AML-193 (cell line): ENCODE data around the gene FRMD1.

Experiments used
- DNase-seq, 2 experiments: peaks; one replicate each; lab custom pipeline; 2025; lab: John Stamatoyannopoulos, UW

FRMD1 gene

DNA sequence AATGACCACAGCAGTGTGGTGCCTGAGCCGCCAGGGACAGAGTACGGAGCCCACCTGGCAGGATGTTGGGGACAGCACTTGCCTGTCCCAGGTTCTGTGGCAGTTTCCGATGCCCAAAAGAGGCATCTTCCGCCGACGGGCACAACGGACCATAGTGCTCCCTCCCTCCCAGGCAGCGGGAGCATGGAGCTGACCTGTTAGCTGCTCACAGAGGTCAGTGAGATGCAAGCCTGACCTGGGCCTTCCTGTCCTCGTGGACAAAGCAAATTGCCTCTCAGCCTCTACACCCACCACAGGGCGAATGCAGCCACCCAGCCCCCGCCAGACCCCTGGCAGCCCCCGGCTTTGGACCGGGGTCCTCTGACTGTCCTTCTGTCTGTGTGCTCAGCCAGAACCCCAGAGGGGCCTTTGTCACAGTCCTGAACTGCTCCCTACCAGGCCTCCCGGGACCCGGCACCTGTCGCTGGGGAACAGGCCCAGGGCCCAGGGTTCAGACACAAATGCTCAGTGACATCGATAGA is 16.2 kb upstream of the FRMD1 start:
- no peak for DNase-seq

DNA sequence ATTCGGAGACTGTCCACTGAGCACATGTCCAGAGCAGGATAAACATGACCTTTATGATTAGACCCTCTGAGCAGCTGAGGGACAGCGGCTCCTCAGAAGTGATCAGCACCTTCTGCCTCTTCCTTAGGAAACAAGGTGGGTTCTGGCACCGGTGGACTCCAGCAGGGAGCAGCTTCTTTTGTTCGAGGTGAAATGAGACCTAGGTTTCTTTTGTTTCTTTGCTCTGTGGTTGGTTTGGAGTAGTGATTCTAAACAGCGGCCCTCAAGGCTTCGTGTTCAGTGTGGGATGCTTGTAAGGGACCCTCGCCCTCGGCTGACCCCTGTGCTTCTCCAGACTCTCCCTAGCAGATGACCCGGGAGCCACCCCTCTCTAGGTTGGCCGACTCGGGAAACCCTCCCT is 14.6 kb upstream of the FRMD1 start:
- DNase-seq, result no peak

DNA sequence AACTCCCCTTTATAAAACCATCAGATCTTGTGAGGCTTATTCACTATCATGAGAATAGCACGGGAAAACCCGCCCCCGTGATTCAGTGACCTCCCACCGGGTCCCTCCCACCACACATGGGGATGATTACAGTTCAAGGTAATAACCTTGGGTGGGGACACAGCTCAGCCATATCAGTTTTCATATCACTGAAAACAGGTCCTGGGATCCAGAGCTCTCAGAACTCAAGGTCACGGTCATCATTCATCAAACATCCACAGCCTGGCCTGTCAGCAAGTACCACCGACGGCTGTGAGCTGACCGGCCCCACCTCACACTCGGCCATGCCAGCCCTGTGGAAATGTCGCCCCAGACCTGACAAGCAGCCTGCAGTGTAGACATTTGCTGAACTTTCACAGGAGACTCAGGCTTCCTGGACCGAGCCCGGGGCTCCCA is 14.1 kb upstream of the FRMD1 start:
- no peak for DNase-seq

DNA sequence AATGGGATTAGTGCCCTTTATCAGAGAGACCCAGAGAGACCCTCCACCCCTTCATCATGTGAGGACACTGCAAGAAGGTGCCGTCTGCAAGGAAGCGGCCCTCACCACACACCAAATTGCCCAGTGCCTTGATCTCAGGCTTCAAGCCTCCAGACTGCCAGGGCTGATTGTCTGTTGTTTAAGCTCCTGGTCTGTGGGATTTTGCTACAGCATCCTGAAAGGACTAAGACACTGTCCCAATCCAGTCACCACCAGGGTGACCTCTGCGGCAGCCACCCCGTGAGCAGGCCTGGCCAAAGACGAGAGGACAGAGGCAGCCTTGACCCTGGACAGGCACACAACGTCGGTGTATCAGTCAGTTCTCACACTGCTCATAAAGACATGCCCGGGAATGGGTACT is 13.5 kb upstream of the FRMD1 start:
- no peak for DNase-seq

DNA sequence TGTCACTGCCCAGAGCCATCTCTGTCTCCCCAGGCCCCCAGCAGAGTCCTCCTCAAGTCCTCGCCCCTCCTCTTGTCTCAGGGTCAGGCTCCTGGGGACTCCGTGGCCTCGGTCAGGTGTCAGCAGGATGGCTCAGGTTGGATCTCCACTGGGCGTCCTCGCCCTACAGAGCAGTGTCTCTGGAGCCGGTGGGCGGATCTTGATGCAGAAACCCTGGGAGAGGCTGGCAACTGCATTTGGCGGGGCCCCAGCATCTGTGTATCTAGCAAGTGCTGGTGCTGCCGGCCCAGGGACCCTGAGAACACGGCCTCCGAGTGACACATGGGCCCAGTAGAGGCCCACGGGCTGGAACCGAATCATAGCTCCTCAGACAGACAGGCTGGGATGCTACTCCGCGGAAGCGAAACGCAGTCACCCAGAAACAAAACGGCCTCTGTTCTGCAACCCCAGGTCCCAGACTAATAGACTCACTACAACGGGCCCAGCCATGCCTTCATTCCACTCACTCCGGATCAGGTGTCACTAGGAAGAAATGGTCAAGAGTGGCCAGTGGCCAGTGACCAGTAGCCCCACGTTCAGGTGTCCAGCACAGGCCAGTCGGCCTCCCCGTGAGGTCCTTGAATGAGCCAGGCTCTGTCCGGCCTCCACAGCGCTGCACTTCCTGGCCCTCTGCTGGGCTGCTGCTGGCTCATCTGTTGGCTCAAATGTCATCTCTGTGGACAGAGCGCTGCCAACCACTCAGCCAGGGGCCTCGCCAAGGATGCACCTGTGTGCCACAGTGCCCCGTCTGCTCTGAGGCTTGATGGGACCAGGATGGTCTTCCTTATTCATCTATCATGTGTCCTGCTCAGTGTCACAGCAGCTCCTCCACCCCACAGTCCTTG is 12.6 kb upstream of the FRMD1 start:
- DNase-seq, result no peak

DNA sequence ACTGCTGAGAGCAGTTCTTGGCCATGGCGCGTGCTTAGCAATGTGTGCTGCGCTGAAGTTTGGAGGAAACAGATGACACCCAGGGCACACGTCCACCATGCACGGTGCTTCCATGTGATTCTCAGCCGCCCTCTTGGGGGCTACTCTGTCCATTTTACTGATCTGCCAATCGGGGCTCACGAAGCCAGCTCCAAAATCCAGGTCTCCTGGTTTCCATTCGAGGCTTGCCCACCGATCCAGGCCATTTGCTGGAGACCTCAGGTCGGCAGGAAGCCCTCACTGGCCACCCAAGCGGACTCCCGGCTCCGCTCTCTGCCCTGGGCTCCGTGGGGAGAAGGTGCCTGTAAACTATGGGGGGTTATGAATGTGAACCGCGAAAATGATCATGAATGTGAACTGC is 11.7 kb upstream of the FRMD1 start:
- DNase-seq, result no peak

DNA sequence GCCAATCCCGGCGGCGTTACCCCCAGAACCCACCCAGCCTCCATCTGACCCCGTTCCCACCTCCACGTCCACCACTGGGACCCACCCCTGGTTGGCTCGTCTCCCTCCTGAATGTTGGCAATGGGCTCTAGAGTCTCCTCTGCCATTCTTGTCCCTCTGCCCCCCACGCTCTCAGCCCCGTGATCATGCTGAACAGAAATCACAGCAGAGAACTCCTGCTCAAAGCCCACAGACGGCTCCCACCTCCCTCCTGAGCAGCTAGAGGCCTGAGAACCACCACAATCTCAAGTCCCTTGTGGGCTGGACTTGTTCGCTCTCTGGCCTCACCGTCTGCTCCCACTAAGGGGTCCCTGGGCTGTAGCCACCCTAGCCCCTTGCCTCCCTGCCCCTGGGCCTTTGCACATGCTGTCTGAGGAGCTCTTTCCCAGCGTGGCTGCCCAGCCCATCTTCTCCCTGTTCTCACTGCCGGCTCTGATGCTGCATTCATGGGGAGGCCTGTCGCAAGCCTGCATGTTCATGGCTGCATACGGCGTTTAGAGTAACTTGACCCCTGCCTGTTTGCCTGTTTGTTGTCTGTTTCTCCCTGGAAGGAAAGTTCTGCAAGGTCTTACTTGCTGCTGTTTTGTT is 11.2 kb upstream of the FRMD1 start:
- DNase-seq, result no peak

DNA sequence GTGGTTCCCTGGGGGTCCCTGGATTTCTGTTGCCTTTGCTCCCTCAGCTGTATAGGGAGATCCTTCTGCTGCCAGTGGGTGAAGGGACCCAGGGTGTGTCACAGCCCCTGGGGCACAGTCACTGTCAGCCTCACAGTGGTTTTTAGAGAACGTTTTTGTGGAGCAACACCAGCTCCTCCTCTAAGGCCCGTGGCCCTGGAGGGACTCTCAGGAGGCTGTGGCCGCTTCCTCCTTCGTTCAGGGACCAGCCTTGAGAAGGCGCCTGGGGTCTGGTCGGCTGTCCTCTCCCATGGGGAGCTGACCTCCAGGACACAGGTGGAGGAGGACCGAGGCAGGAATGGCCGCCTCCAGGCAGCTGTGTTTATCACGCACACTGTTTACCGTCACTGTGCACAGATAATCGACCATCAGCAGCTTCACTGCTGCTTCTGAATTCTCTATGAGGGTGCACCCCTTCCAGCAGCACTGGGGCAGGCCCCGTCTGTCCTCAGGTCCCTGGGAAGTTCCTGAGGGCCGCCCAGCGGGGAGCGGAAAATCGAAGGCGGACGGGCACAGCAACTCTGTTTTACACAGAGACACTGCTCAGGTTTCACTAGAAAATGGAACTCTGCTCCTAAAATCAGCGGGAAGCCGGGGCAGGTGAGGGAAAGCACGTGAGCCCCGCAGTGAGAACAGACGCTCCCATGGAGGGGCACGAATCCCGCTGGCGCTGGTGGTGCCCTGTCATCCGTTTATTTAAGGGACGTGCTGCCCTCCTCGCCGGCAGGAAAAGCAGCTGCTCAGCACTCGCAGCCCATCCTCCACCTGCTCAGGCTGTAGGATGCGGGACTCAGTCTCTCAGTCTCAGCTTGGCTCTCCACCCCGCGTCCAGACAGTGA is 10.4 kb upstream of the FRMD1 start:
- no peak for DNase-seq

DNA sequence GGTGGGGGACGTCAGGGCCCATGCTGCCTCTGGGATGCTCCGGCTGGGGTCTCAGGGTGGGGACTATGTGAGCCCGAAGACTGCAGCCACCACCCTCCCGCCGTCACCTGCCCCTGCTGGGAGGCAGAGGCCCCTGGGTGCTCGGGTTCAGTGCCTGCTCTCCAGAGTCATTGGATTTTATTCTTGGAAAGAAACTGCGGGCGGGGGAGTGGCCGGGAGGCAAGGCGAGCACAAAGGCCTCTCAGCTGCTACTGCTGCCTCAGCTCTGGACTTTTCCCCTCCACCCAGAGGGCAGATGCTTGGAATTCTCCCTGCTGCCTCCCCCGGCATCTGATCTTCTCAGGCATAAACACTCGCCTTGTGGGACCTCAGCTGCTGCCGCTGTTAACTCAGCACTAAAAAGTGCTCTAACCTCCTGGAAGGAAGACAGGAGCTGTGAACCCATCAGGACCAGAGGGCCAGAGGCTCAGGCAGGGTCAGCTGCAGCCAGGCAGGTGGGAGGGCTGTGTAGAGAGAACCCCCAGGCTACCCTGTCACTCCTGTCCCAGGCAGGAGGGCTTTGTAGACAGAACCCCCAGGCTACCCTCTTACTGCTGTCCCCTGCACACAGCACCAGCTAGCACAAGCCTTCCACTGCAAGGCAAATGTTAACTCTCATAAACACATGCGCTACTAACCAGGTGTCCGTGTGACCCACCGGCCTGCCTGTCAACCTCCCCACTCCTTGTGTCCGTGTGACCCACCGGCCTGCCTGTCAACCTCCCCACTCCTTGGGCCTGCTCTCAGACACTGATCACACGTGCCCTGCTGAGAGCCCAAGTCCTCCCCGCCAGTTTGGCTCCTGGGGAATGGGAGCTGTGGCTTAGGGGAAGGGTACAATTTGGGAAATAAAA is 9.4 kb upstream of the FRMD1 start:
- no peak for DNase-seq

DNA sequence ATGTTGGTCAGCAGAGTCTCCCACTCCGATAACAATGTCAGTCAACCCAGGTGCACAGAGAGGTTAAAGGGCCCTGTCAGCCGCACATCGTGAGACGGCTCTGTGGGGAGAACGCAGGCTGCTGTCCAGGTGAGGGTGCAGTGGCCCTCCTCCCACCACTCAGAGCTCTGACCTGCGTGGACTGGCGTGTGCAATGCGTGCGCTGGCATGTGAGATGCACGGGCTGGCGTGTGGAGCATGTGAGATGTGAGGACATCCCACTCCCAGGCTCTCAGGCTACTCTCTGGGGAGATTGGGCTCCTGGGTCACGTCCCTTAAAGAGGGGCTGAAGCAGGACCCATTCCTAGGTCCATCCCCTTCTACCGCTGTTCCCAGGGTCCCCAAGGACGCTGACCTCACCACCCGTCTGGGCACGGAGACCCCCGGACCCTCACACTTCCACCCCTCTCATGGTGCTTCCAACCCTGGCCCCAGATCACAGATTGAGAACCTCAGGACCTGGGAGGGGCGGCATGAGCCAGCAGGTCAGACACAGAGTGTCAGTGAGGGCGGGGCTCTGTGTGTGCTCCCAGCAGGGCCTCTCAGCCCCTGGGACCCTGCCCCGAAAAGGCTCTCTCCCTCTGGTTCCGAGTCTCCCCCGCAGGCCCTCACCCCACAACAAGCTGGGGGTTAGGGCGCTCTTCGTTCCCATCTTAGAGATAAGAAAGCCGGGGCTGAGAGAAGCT is 8.6 kb upstream of the FRMD1 start:
- DNase-seq, result no peak

DNA sequence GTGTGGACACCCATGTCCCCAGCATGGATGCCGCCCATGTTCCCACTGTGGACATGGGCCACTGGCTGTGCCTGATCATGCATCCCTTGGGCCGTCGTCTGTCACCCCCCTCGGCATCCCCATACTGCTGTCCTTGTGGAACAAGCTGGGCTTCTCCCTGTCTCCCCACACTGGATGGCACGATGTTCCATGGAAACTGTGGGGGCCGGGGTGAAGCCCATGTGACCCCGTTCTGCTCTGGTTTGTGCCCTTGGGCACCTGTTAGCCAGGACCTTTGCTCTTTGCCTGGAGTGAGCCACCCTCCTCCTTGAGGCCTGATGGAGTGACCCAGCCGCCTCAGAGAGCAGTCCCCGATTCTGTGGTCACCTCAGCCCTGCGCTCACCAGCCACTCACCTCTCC is 7.6 kb upstream of the FRMD1 start:
- DNase-seq, result no peak

DNA sequence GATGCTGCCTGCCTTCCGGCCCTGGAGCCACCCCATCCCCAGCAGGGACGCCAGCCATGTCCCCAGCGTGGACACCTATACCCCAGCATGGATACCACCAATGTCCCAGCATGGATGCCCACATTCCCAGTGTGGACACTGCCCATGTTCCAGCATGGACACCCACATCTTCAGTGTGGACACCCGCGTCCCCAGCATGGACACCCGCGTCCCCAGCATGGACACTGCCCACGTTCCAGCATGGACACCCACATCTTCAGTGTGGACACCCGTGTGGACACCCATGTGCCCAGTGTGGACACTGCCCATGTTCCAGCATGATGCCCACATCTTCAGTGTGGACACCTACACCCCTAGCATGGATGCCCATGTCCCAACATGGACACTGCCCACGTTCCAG is 7.1 kb upstream of the FRMD1 start:
- no peak for DNase-seq

DNA sequence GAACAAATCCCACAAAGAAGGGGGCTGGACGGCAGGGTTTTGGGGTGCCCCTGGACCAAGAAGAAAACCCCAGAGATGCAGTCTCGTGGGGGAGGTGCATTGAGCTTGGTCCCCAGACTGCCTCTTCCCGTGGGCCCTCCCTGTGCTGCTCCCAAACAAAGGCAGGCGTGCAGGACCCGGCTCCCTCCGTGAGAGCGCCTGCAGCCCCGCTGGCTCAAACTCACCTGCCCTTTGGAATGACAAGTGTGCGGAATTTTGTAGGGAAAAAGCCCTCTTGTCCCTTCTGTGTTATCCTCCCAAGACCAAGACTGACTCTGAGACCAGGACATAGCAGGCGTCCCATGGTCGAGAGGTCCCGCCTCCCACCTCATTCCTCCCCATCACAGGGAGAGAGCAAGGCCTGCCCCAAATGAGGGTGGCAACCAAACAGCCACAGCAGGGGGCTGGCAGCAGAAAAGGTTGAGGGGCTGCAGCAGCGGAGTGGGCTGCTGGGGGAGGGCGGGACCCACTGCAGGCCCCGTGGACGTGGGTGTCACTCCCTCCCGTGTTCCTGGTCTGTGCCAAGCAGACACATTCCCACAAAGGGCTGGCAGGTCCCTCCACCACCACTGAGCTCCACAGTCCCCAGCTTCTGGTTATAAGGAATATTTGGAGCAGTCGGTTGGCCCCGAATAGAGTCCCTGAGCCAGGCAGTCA is 5.6 kb upstream of the FRMD1 start:
- no peak for DNase-seq

DNA sequence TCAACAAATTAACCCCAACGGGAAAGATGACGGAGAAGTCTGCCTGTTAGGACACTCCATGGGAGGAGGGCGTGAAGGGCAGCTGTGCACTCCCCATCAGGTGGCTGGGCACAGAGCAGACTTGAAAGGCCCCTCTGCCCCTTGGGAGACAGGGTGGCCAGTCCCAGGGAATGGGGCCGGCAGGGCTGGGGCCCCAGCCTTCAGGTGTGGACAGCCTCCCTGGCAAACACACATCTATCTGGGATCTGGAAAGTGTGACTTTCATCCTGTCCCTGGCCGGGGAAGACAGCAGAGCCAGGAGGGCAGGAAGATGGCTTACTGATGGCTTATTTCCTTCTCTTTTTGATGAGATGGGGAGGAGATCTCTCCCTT is 4.5 kb upstream of the FRMD1 start:
- DNase-seq, result no peak

DNA sequence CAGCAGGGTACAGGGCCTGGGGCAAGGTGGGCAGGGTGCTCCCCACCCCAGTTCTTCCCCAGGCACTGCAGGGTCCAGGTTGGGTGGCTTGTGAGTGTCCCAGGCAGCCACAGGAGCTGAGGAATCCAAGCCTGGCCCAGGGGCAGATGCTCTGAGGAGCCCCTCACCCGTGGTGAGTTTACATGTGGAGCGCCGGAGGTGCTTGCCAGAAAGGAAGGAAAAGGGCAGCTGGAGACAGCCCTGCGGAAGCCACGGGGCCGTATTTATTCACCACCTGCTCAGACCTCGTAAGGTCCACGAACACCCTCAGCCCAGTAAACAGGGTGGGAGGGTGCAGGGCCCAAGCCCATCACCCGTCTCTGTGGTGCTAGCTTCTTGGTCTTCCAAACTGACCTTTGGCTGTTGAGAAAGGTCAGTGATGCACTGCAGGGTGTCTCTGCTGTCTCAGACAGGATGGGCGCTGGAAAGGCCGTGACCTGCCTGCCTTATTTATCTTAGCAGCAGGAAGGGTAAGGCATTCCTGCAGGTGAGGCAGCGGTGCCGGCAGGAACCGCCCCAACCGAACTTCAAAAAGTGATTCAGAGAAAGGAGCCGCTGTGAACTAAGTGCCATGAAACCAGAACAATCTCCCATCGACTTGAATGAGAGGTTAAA is 4.0 kb upstream of the FRMD1 start:
- DNase-seq, result no peak

DNA sequence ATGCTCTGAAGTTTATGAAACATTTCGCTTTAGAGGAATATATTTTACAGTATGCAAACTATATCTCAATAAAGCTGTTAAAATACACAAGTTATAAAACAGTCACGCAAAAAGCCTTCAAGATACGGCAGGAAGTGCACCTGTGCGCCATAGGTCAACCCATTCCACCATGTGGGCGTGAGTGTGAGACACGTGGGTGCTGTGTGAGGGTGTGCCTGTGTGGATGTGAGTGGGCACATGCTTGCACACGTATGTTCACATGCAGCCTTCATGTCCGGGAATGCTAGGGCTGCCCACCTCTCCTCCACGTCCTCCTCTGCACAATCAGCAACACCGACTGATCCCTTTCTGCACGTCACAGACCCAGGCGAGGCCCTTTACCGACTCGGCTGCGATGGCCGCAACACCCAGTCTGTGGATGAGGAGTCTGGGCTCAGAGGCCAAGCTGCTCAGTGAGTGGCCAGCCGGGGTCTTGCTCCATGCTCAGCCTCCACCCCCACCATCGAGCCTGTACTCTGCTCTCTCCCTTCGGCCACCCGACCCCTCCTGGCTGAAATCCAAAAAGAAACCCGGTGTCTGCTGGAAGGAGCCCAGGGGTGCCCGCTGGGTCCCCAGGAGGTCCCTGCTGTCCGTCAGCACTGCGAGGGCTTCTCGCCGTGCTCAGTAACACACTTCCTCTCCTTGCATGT is 3.0 kb upstream of the FRMD1 start:
- DNase-seq, result no peak

DNA sequence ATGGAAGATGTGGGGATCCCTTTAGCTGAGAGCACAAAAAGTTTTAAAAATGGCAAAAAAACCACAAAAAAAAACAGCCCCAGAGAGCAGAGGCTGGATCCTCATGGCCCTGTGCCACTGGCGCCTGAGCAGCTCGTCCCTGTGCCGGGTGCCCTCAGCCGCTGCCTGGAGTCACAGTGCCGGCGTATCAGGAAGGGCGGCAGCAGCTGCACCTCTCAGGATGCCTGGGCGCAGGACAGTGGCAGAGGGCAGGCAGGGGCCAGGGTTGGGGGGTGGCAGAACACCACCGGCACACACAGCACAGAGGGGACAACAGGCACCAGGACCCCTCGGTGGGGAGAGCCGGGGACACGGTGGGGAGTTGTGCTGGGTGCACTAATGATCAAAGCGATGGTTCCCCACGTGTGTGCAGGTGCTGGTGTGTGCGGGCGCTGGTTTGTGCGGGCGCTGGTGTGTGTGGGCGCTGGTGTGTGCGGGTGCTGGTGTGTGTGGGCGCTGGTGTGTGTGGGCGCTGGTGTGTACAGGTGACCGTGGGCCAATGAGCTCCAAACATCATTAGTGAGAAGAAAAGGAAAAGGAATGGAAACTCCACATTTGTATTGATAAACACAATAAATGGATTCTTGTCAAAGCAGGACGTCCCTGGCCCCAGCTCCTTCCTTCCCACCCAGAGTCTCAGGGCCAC is 1.5 kb upstream of the FRMD1 start:
- DNase-seq, result no peak

DNA sequence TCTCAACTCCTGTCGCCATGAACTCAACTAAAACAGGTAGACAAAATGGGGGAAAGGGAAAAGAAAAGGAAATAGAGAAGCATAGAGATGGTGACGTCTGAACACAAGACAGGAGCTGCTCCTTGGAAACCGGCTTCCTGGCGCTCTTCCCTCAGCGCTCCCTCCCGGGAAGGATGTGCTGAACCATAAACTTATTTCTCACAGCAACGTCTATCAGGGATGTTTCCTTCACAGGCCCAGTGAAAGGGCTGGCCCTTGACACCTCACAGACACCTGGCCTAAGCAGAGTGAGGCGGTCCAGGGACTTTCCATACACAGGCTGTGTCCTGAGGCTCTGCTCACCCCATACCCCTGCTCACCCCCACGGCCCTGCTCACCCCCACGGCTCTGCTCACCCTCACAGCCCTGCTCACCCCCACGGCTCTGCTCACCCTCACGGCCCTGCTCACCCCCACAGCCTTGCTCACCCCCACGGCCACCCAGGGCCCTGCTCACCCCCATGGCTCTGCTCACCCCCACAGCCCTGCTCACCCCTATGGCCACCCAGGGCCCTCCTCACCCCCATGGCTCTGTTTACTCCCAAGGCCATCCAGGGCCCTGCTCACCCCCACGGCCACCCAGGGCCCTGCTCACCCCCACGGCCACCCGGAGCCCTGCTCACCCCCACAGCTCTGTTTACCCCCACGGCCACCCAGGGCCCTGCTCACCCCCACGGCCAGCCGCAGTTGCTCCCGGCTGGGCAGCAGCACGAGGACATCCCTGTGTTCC is 653 bp downstream of the FRMD1 start:
- DNase-seq, result no peak
